SK-N-SH treated with all-trans-retinoic acid at 6 μM for 48 hours (cell line): ENCODE data around the gene HGFAC.

Experiments
- ARNTL ChIP-seq: fragments of 450-650 bp; formaldehyde crosslinking; IDR thresholded peaks from 2 replicates; pipeline ENCODE4 v1.5.0; 2020; ENCODE audit warnings: low read depth, mild to moderate bottlenecking, moderate library complexity, borderline replicate concordance
- ESRRG ChIP-seq: fragments of 250-450 bp; sonication (Bioruptor Pico); IDR thresholded peaks from 2 replicates; pipeline ENCODE4 v1.6.1; 2021; ENCODE audit warnings: mild to moderate bottlenecking
- GLIS3 ChIP-seq: fragments of 250-450 bp; sonication (Bioruptor Pico); IDR thresholded peaks from 2 replicates; pipeline ENCODE4 v1.5.0; 2020; ENCODE audit warnings: mild to moderate bottlenecking, moderate library complexity
- ISL1 ChIP-seq: fragments of 250-450 bp; sonication (Bioruptor Pico); IDR thresholded peaks from 2 replicates; pipeline ENCODE4 v2.1.2; 2022; ENCODE audit warnings: mild to moderate bottlenecking, moderate library complexity
- RARB ChIP-seq: fragments of 250-450 bp; sonication (Bioruptor Pico); IDR thresholded peaks from 2 replicates; pipeline ENCODE4 v1.8.0; 2021; ENCODE audit warnings: mild to moderate bottlenecking, moderate library complexity
- SNAI2 ChIP-seq: fragments of 250-450 bp; sonication (Bioruptor Pico); IDR thresholded peaks from 2 replicates; pipeline ENCODE4 v1.5.0; 2020; ENCODE audit warnings: mild to moderate bottlenecking, moderate library complexity
- TSHZ2 ChIP-seq: fragments of 250-450 bp; sonication (Bioruptor Pico); IDR thresholded peaks from 2 replicates; pipeline ENCODE4 v1.5.0; 2020; ENCODE audit warnings: mild to moderate bottlenecking, moderate library complexity
- ZFP3 ChIP-seq: fragments of 250-450 bp; sonication (Bioruptor Pico); IDR thresholded peaks from 2 replicates; pipeline ENCODE4 v1.5.0; 2020; ENCODE audit warnings: mild to moderate bottlenecking, moderate library complexity
- ZNF565 ChIP-seq: fragments of 450-650 bp; formaldehyde crosslinking; conservative IDR thresholded peaks from 2 replicates; pipeline ENCODE4 v1.5.0; 2020; ENCODE audit warnings: low read depth, mild to moderate bottlenecking, moderate library complexity
- TF ChIP-seq, protein P1 (sequence below): fragments of 250-450 bp; sonication (Bioruptor Pico); IDR thresholded peaks from 2 replicates; pipeline ENCODE4 v1.5.1; 2021; ENCODE audit warnings: mild to moderate bottlenecking, moderate library complexity
- TF ChIP-seq, protein P2 (sequence below): fragments of 250-450 bp; sonication (Bioruptor Pico); IDR thresholded peaks from 2 replicates; pipeline ENCODE4 v1.5.1; 2020; ENCODE audit warnings: low read depth, mild to moderate bottlenecking, moderate library complexity
- TF ChIP-seq, protein P3 (sequence below): fragments of 250-450 bp; sonication (Bioruptor Pico); IDR thresholded peaks from 2 replicates; pipeline ENCODE4 v1.8.0; 2020; ENCODE audit warnings: mild to moderate bottlenecking, moderate library complexity, borderline replicate concordance

DNA sequence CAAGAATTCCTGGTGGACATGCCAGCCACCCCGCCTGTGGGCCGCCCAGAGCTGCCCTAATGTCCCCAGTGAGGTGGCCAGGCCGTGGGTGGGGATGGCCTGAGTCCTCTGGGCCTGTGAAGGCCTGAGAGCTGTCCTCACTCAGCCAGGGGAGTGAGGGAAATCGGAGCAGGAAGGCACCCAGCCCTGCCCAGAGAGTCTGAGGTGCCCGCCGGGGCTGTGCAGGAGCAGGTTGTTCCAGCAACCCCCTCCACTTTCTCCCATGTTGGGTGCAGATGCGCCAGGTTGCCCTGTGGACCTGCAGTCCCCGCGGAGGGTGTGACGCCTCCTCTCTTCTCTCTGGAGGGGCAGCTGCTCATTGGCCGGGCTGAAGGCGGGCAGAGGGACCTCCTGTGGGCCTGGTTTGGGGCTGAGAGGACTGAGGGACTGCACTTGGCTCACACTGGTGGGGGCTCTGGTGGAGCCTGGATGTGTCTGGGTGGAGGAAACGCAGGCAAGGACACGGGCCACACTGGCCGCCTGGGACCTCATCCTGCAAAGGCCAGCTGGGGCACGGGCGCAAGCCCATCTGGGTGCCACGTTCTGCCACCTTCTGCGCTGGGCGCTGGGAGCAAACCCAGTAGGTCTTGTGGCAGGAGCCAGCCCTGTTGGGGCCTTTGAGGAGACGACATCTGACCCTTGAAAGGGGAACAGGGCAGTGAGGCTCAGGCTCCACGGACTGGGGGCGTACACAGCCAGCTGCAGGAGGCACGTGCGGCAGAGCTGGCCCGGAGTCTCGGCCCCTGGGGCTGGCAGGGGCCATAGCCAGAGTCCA lies 35.4 kb downstream of the HGFAC start:
- TF ChIP-seq ARNTL (CRISPR knock-in tag), result no peak
- no peak for TF ChIP-seq RARB
- no peak for TF ChIP-seq TSHZ2 (CRISPR knock-in tag)
- TF ChIP-seq SNAI2 (CRISPR knock-in tag), result no peak
- no peak for TF ChIP-seq ISL1 (CRISPR knock-in tag)
- no peak for TF ChIP-seq ESRRG (CRISPR knock-in tag)
- TF ChIP-seq, protein P1, sequence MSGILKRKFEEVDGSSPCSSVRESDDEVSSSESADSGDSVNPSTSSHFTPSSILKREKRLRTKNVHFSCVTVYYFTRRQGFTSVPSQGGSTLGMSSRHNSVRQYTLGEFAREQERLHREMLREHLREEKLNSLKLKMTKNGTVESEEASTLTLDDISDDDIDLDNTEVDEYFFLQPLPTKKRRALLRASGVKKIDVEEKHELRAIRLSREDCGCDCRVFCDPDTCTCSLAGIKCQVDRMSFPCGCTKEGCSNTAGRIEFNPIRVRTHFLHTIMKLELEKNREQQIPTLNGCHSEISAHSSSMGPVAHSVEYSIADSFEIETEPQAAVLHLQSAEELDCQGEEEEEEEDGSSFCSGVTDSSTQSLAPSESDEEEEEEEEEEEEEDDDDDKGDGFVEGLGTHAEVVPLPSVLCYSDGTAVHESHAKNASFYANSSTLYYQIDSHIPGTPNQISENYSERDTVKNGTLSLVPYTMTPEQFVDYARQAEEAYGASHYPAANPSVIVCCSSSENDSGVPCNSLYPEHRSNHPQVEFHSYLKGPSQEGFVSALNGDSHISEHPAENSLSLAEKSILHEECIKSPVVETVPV (CRISPR knock-in tag), result no peak
- TF ChIP-seq, protein P2, sequence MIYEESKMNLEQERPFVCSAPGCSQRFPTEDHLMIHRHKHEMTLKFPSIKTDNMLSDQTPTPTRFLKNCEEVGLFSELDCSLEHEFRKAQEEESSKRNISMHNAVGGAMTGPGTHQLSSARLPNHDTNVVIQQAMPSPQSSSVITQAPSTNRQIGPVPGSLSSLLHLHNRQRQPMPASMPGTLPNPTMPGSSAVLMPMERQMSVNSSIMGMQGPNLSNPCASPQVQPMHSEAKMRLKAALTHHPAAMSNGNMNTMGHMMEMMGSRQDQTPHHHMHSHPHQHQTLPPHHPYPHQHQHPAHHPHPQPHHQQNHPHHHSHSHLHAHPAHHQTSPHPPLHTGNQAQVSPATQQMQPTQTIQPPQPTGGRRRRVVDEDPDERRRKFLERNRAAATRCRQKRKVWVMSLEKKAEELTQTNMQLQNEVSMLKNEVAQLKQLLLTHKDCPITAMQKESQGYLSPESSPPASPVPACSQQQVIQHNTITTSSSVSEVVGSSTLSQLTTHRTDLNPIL (CRISPR knock-in tag), result no peak
- TF ChIP-seq GLIS3 (CRISPR knock-in tag), result no peak
- TF ChIP-seq ZFP3, result no peak
- TF ChIP-seq, protein P3, sequence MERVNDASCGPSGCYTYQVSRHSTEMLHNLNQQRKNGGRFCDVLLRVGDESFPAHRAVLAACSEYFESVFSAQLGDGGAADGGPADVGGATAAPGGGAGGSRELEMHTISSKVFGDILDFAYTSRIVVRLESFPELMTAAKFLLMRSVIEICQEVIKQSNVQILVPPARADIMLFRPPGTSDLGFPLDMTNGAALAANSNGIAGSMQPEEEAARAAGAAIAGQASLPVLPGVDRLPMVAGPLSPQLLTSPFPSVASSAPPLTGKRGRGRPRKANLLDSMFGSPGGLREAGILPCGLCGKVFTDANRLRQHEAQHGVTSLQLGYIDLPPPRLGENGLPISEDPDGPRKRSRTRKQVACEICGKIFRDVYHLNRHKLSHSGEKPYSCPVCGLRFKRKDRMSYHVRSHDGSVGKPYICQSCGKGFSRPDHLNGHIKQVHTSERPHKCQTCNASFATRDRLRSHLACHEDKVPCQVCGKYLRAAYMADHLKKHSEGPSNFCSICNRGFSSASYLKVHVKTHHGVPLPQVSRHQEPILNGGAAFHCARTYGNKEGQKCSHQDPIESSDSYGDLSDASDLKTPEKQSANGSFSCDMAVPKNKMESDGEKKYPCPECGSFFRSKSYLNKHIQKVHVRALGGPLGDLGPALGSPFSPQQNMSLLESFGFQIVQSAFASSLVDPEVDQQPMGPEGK (CRISPR knock-in tag), result no peak
- TF ChIP-seq ZNF565 (CRISPR knock-in tag), result no peak
